WTC11 (cell line): ENCODE results near the gene ESAM. TPM values are rescaled to one million over a fixed set of nuclear protein-coding genes. Genes with fewer than 3 reads are reported as not detected.

Experiments used
- ATAC-seq: fragments of 200-7000 bp; cut with Tn5 transposase; 2 replicates; pipeline ENCODE4 v1.10.0; 2021; ENCODE audit warnings: mild to moderate bottlenecking, moderate library complexity
- CTCF ChIA-PET: fragments of 300-600 bp; sonication (Branson Sonifier 250); formaldehyde crosslinking; loops from one replicate; lab custom pipeline; 2021; ENCODE audit warnings: antibody characterized with exemption; lab: Charles Lee
- POLR2A ChIA-PET: fragments of 350-600 bp; sonication (Branson Sonifier 250); formaldehyde crosslinking; loops from one replicate; lab custom pipeline; 2021; ENCODE audit warnings: antibody characterized with exemption; lab: Charles Lee
- DNase-seq: peaks from one replicate; pipeline ENCODE4 v3.0.0; 2021; ENCODE audit warnings: low spot score
- H3K27ac Mint-ChIP-seq: 2 replicates; pipeline ENCODE4 v1.8.0; 2021; ENCODE audit warnings: mixed read lengths
- H3K27me3 Mint-ChIP-seq: 2 replicates; pipeline ENCODE4 v1.8.0; 2021; ENCODE audit warnings: low read depth, mild to moderate bottlenecking, moderate library complexity, mixed read lengths
- H3K36me3 Mint-ChIP-seq: 2 replicates; pipeline ENCODE4 v1.8.0; 2021; ENCODE audit warnings: mixed read lengths
- H3K4me1 Mint-ChIP-seq: 2 replicates; pipeline ENCODE4 v1.8.0; 2022; ENCODE audit warnings: mixed read lengths
- H3K4me3 Mint-ChIP-seq: 2 replicates; pipeline ENCODE4 v1.8.0; 2021; ENCODE audit warnings: mild to moderate bottlenecking, moderate library complexity, mixed read lengths
- H3K9me3 Mint-ChIP-seq: 2 replicates; pipeline ENCODE4 v1.8.0; 2021; ENCODE audit warnings: mixed read lengths
- CBFB ChIP-seq: sonication (generic); formaldehyde crosslinking; IDR thresholded peaks from 2 replicates; pipeline ENCODE4 v1.8.1; 2022; ENCODE audit warnings: mild to moderate bottlenecking, low read depth, missing genetic modification reagents
- CREM ChIP-seq: sonication (generic); formaldehyde crosslinking; IDR thresholded peaks from 2 replicates; pipeline ENCODE4 v1.8.1; 2022; ENCODE audit warnings: mild to moderate bottlenecking, missing genetic modification reagents, moderate library complexity
- HMGA2 ChIP-seq: fragments of 250-450 bp; sonication (Bioruptor Pico); IDR thresholded peaks from 2 replicates; pipeline ENCODE4 v1.4.0; 2021; ENCODE audit warnings: mild to moderate bottlenecking, moderate library complexity
- KAT7 ChIP-seq: sonication (generic); formaldehyde crosslinking; IDR thresholded peaks from 2 replicates; pipeline ENCODE4 v1.8.1; 2023; ENCODE audit warnings: missing genetic modification reagents, mild to moderate bottlenecking, borderline replicate concordance
- RELA ChIP-seq: sonication (generic); formaldehyde crosslinking; IDR thresholded peaks from 2 replicates; pipeline ENCODE4 v1.8.1; 2022; ENCODE audit warnings: missing genetic modification reagents, mild to moderate bottlenecking, borderline replicate concordance
- SP1 ChIP-seq: sonication (generic); formaldehyde crosslinking; conservative IDR thresholded peaks from 2 replicates; pipeline ENCODE4 v1.8.1; 2022; ENCODE audit warnings: missing genetic modification reagents
- ZBTB21 ChIP-seq: sonication (generic); formaldehyde crosslinking; IDR thresholded peaks from 2 replicates; pipeline ENCODE4 v1.8.1; 2023; ENCODE audit warnings: mild to moderate bottlenecking, missing genetic modification reagents, borderline replicate concordance
- ZNF138 ChIP-seq: sonication (generic); formaldehyde crosslinking; conservative IDR thresholded peaks from 2 replicates; pipeline ENCODE4 v1.8.1; 2022; ENCODE audit warnings: mild to moderate bottlenecking, moderate library complexity, missing genetic modification reagents
- ZNF396 ChIP-seq: fragments of 250-450 bp; sonication (Bioruptor Pico); IDR thresholded peaks from 2 replicates; pipeline ENCODE4 v1.8.0; 2021; ENCODE audit warnings: mild to moderate bottlenecking, moderate library complexity, borderline replicate concordance
- total RNA-seq: library from RNA; stranded (reverse); gene quantifications from 3 replicates; pipeline ENCODE4 v1.2.3, GENCODE V29; 2021
- TF ChIP-seq, protein P1 (sequence below): sonication (generic); formaldehyde crosslinking; IDR thresholded peaks from 2 replicates; pipeline ENCODE4 v1.8.1; 2023; ENCODE audit warnings: mild to moderate bottlenecking, missing genetic modification reagents
- TF ChIP-seq, protein P2 (sequence below): fragments of 250-450 bp; sonication (Bioruptor Pico); conservative IDR thresholded peaks from 2 replicates; pipeline ENCODE4 v1.9.0; 2021; ENCODE audit warnings: mild to moderate bottlenecking
- TF ChIP-seq, protein P3 (sequence below): sonication (generic); formaldehyde crosslinking; IDR thresholded peaks from 2 replicates; pipeline ENCODE4 v1.8.1; 2022; ENCODE audit warnings: low read depth, missing genetic modification reagents, borderline replicate concordance
- TF ChIP-seq, protein P4 (sequence below): sonication (generic); formaldehyde crosslinking; IDR thresholded peaks from 2 replicates; pipeline ENCODE4 v1.8.1; 2023; ENCODE audit warnings: mild to moderate bottlenecking, missing genetic modification reagents, moderate library complexity
- TF ChIP-seq, protein P5 (sequence below): sonication (generic); formaldehyde crosslinking; IDR thresholded peaks from 2 replicates; pipeline ENCODE4 v1.8.1; 2022; ENCODE audit warnings: low read depth, mild to moderate bottlenecking, moderate library complexity, missing genetic modification reagents, borderline replicate concordance
- TF ChIP-seq, protein P6 (sequence below): fragments of 250-450 bp; sonication (Bioruptor Pico); IDR thresholded peaks from 2 replicates; pipeline ENCODE4 v1.8.0; 2021; ENCODE audit warnings: mild to moderate bottlenecking
- TF ChIP-seq, protein P7 (sequence below): sonication (generic); formaldehyde crosslinking; conservative IDR thresholded peaks from 2 replicates; pipeline ENCODE4 v1.8.1; 2023; ENCODE audit warnings: mild to moderate bottlenecking, low read depth, missing genetic modification reagents, moderate library complexity
- TF ChIP-seq, protein P8 (sequence below): sonication (generic); formaldehyde crosslinking; IDR thresholded peaks from 2 replicates; pipeline ENCODE4 v1.8.0; 2023; ENCODE audit warnings: missing genetic modification reagents

The ESAM gene
- total RNA-seq, 1 experiment from 2014 or later: 0.48 TPM

DNA sequence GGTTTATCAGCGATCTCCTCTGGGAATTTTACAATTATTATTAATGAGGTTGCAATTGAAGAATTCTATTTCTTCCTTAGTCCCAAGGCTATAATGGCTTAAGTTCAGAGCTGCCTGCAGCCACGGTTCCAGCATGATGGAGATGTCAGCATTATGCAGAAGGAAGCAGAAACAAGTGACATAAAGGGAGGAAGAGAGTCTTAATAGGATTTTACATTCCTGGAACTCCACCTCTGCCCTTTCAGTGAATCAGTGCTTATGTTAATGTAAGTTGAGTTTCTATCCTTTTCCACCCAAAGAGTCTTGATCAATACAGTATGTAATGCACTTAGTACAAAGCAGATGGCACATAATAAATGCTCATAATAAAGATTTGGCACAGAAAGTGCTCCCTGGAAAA, 34.0 kb downstream of the ESAM start:
- peaks cover 35% of the 10 kb centered on the region for H3K4me1 Mint-ChIP-seq
- peaks cover 36% of the 10 kb centered on the region for H3K27me3 Mint-ChIP-seq
- no peak overlapping the region for H3K27ac Mint-ChIP-seq
- H3K9me3 Mint-ChIP-seq: no peaks in the 10 kb centered on the region
- DNase-seq (no peak), ATAC-seq (no peak)
- no peak overlapping the region for H3K4me3 Mint-ChIP-seq
- TF ChIP-seq RELA (CRISPR knock-in tag): no peak
- H3K36me3 Mint-ChIP-seq: no peaks in the 10 kb centered on the region
- POLR2A ChIA-PET: no interaction called here
- CTCF ChIA-PET: no interaction called here

DNA sequence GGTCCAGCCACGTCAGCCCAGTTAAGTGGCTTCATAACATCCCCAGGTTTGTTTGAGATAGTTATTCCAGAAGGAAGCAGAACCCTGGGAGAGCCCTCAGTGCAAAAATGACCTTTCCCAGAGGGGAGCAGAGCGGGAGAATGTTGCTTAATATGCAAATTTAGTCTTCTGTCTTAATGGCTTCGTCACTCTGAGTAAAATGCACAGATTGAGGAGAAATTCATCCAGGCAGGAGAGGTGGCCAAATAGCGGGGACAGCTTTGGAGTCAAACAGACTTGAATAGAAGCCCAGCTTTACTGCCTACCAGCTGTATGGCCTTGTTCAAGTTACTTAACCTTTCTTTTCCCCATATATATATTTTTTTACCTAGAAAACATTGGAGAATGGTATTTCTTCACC, 34.6 kb downstream of the ESAM start:
- ATAC-seq (no peak), DNase-seq (no peak)
- POLR2A ChIA-PET: interaction anchor here (0.8 kb wide), 1 partner anchor 19 kb away, joined by 3 read pairs; no protein-coding TSS in a partner anchor
- no peaks in the 10 kb centered on the region for H3K36me3 Mint-ChIP-seq
- TF ChIP-seq, protein P1, sequence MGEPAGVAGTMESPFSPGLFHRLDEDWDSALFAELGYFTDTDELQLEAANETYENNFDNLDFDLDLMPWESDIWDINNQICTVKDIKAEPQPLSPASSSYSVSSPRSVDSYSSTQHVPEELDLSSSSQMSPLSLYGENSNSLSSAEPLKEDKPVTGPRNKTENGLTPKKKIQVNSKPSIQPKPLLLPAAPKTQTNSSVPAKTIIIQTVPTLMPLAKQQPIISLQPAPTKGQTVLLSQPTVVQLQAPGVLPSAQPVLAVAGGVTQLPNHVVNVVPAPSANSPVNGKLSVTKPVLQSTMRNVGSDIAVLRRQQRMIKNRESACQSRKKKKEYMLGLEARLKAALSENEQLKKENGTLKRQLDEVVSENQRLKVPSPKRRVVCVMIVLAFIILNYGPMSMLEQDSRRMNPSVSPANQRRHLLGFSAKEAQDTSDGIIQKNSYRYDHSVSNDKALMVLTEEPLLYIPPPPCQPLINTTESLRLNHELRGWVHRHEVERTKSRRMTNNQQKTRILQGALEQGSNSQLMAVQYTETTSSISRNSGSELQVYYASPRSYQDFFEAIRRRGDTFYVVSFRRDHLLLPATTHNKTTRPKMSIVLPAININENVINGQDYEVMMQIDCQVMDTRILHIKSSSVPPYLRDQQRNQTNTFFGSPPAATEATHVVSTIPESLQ (CRISPR knock-in tag): no peak
- no peak overlapping the region for H3K4me3 Mint-ChIP-seq
- no peak overlapping the region for H3K27ac Mint-ChIP-seq
- CTCF ChIA-PET: interaction anchor here (3.8 kb wide), 1 partner anchor 18 kb away, joined by 21 read pairs; no protein-coding TSS in a partner anchor
- H3K9me3 Mint-ChIP-seq: no peaks in the 10 kb centered on the region
- peaks cover 41% of the 10 kb centered on the region for H3K4me1 Mint-ChIP-seq
- peaks cover 43% of the 10 kb centered on the region for H3K27me3 Mint-ChIP-seq

DNA sequence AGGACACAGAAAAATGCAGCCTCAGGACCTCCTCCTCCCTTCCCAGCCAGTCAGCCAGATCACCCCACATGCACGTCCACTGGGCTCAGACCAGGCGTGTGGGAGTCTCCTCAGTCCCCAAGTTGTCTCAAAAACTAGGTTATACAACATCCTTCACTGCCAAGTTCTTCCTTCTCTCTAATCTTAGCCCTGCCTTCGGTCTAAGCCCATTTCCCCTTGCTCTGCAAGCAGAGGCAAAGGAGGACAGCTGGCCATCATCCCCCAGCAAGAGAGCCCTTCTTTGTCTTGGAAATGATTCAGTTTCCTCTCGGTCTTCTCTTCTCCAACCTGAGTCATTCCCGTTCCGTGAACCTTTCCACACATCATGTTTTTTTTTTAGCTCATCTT, 36.4 kb downstream of the ESAM start:
- CTCF ChIA-PET: interaction anchor here (1.2 to 3.8 kb wide), 5 partner anchors 14 to 140 kb away, joined by 4 to 21 read pairs (median 6); partner anchors contain the start of genes NRGN and ROBO3
- TF ChIP-seq, protein P2, sequence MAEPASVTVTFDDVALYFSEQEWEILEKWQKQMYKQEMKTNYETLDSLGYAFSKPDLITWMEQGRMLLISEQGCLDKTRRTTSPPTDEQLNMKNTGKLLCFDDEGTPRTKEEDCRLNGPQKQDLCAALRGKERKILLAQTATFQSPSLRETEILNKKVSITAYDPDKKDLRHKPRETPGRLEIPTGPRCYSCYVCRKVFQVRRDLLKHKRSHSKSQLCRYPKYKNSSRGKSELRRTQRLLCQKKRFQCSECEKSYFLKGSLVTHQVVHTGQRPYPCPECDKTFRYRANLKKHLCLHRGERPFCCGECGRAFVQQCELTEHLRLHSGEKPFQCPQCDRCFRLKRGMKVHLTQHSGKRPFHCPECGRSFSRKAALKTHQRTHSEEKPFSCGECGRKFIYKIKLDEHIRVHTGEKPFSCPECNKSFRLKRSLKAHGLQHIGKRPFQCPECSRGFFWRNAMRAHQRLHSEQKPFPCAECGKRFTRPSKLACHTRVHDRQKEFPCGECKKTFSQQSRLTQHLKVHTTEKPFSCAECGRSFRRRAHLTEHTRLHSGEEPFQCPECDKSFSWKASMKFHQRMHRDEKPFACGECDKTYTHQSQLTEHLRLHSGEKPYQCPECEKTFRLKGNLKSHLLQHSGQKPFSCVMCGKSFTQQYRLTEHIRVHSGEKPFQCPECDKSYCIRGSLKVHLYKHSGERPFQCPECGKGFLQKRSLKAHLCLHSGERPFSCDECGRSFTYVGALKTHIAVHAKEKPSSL (CRISPR knock-in tag): no peak
- TF ChIP-seq ZBTB21 (CRISPR knock-in tag) (no peak), ZNF396 (no peak), CBFB (CRISPR knock-in tag) (no peak), ZNF138 (no peak), CREM (CRISPR knock-in tag) (no peak), HMGA2 (CRISPR knock-in tag) (no peak), SP1 (CRISPR knock-in tag) (no peak), KAT7 (CRISPR knock-in tag) (no peak)
- TF ChIP-seq, protein P3, sequence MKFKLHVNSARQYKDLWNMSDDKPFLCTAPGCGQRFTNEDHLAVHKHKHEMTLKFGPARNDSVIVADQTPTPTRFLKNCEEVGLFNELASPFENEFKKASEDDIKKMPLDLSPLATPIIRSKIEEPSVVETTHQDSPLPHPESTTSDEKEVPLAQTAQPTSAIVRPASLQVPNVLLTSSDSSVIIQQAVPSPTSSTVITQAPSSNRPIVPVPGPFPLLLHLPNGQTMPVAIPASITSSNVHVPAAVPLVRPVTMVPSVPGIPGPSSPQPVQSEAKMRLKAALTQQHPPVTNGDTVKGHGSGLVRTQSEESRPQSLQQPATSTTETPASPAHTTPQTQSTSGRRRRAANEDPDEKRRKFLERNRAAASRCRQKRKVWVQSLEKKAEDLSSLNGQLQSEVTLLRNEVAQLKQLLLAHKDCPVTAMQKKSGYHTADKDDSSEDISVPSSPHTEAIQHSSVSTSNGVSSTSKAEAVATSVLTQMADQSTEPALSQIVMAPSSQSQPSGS (CRISPR knock-in tag): no peak
- TF ChIP-seq, protein P4, sequence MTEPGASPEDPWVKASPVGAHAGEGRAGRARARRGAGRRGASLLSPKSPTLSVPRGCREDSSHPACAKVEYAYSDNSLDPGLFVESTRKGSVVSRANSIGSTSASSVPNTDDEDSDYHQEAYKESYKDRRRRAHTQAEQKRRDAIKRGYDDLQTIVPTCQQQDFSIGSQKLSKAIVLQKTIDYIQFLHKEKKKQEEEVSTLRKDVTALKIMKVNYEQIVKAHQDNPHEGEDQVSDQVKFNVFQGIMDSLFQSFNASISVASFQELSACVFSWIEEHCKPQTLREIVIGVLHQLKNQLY: no peak
- TF ChIP-seq, protein P5, sequence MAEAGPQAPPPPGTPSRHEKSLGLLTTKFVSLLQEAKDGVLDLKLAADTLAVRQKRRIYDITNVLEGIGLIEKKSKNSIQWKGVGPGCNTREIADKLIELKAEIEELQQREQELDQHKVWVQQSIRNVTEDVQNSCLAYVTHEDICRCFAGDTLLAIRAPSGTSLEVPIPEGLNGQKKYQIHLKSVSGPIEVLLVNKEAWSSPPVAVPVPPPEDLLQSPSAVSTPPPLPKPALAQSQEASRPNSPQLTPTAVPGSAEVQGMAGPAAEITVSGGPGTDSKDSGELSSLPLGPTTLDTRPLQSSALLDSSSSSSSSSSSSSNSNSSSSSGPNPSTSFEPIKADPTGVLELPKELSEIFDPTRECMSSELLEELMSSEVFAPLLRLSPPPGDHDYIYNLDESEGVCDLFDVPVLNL (CRISPR knock-in tag): no peak
- TF ChIP-seq, protein P6, sequence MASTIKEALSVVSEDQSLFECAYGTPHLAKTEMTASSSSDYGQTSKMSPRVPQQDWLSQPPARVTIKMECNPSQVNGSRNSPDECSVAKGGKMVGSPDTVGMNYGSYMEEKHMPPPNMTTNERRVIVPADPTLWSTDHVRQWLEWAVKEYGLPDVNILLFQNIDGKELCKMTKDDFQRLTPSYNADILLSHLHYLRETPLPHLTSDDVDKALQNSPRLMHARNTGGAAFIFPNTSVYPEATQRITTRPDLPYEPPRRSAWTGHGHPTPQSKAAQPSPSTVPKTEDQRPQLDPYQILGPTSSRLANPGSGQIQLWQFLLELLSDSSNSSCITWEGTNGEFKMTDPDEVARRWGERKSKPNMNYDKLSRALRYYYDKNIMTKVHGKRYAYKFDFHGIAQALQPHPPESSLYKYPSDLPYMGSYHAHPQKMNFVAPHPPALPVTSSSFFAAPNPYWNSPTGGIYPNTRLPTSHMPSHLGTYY (CRISPR knock-in tag): no peak
- TF ChIP-seq, protein P7, sequence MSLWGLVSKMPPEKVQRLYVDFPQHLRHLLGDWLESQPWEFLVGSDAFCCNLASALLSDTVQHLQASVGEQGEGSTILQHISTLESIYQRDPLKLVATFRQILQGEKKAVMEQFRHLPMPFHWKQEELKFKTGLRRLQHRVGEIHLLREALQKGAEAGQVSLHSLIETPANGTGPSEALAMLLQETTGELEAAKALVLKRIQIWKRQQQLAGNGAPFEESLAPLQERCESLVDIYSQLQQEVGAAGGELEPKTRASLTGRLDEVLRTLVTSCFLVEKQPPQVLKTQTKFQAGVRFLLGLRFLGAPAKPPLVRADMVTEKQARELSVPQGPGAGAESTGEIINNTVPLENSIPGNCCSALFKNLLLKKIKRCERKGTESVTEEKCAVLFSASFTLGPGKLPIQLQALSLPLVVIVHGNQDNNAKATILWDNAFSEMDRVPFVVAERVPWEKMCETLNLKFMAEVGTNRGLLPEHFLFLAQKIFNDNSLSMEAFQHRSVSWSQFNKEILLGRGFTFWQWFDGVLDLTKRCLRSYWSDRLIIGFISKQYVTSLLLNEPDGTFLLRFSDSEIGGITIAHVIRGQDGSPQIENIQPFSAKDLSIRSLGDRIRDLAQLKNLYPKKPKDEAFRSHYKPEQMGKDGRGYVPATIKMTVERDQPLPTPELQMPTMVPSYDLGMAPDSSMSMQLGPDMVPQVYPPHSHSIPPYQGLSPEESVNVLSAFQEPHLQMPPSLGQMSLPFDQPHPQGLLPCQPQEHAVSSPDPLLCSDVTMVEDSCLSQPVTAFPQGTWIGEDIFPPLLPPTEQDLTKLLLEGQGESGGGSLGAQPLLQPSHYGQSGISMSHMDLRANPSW: no peak
- TF ChIP-seq, protein P8, sequence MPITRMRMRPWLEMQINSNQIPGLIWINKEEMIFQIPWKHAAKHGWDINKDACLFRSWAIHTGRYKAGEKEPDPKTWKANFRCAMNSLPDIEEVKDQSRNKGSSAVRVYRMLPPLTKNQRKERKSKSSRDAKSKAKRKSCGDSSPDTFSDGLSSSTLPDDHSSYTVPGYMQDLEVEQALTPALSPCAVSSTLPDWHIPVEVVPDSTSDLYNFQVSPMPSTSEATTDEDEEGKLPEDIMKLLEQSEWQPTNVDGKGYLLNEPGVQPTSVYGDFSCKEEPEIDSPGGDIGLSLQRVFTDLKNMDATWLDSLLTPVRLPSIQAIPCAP (CRISPR knock-in tag): no peak

More for the DNA sequence above, 36.4 kb downstream of the ESAM start:
- peak; percentile 12; the same call in 1 of the 2 replicates for ATAC-seq
- H3K4me3 Mint-ChIP-seq: peak overlapping the region; percentile 12
- peaks cover 55% of the 10 kb centered on the region for H3K27me3 Mint-ChIP-seq
- no peak for DNase-seq
- peak overlapping the region; percentile 25; the same call in 1 of the 2 replicates for H3K27ac Mint-ChIP-seq
- peaks cover 54% of the 10 kb centered on the region for H3K4me1 Mint-ChIP-seq
- POLR2A ChIA-PET: no interaction called here
- H3K36me3 Mint-ChIP-seq: no peaks in the 10 kb centered on the region
- no peaks in the 10 kb centered on the region for H3K9me3 Mint-ChIP-seq
